NCI-H1930 (cell line): ENCODE data around the gene GFRA4.
"Not testable (repeated sequence)": the region's sequence is repeated elsewhere in the genome, so short reads cannot be mapped to it uniquely, and the experiment has no call there.

Source experiments
- DNase-seq, 2 experiments: peaks; one replicate each; lab custom pipeline; 2025; lab: John Stamatoyannopoulos, UW

The GFRA4 gene

DNA sequence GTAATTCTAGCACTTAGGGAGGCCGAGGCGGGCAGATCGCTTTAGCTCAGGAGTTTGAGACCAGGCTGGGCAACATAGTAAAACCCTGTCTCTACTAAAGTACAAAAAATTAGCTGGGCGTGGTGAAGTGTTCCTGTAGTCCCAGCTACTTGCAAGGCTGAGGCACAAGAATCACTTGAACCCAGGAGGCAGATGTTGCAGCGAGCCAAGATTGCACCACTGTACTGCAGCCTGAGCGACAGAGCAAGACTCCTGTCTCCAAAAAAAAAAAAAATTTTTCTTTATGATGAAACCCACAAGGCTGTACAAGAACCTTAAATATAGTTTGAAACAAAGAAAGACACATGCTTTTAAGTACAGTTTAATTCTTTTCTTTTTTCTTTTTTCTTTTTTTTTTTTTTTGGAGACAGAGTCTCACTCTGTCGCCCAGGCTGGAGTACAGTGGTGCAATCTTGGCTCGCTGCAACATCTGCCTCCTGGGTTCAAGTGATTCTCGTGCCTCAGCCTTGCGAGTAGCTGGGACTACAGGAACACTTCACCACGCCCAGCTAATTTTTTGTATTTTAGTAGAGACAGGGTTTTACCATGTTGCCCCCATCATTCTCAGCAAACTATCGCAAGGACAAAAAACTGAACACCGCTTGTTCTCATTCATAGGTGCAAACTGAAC is 47.9 kb downstream of the GFRA4 start:
- DNase-seq = not testable (repeated sequence)

DNA sequence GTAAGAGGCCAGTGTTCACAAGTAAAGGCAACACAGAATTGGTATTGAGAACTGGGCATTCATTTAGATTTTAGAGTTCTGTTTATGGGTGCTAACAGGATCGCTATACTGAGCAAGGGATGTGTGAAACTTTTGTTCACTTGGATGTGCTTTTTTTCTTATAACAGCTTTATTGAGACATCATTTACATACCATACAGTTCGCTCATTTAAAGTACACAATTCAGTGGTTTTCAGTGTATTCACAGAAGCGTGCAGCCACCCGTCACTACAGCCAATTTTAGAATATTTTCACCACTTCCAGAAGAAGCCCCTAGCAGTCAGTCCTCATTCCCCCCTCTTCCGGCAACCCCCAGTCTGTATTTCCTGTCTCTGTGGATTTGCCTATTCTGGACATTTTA is 48.7 kb downstream of the GFRA4 start:
- no peak for DNase-seq

DNA sequence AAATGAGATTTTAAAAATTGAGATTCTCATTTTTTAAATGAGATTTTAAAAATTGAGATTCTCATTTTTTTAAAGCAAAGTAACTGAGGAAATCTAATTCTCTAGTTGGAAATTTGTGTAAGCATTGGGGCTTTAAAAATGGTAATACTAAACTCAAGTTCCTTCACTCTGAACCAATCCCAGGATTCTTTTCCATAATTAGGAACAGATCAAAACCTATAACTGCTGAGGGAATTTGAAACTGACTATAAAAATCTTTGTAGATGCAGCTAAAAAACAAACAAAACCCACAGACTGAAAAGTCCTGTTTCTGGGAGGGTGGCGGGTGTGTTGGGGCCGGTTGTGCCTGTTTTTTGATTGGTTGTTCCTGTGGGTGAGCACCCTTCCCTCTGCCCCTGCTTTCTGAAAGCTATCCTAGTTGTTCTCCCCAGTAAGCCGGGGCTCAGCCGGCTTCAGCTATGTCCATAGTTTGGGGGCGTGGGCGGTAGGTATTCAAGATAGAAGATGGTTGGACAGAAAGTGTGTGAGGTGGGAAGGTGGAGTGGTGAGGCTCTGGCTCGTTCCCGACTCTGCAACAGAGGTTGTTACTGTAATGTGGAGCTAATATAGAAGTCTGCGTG is 49.3 kb downstream of the GFRA4 start:
- no peak for DNase-seq

DNA sequence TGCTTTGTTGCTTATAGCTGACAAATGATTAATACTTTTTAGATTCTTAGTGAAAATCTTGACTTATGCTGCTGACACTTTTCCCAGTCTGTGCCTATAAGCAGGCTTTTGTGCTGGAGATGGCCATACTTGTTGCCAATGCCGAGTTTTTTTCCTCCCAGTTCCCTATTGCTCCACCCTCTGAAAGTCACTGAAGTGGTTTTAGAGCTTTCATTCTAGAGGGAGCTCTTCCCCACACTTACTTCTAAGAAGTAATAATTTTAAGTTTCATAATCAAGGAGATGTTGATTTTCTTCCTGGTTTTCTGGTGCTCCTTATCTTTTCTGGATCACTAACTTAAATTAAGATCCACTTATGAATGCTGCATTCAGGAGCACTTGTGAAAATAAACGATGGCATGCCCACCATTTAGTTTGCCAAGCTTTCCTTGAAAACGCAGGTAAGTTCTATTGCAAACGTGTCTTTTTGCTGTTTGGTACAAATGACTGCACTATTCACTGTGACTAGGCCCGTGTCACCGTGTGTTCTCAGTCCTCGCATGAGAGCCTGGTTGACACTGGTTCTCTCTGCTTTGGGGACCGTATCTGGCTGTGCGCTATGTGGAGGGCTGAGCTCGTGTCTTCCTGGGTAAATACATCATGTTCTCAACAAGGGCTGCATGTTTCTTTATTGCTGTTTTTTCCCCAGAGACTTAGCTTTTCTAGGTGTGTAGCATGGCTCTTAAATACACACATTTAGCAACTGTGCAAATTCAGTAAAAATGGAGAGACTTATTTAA is 50.2 kb downstream of the GFRA4 start:
- DNase-seq = peak; percentile 24 to 30

DNA sequence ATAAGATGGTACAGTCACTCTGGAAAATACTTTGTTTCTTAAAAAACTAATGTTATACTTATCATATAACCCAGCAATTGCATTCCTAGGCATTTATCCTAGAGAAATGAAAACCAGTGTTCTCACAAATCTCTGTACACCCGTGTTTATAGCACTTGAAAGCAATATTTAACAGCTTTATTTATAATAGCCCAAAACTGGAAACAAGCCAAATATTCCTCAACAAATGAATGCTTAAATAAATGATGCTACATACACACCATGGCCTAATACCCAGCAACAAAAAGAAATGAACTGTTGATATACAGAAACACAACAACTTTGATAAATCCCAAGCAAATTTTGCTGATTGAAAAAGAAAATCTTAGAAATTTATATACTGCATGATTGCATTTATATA is 51.3 kb downstream of the GFRA4 start:
- no peak for DNase-seq
